ENCODE measurements around the gene MPZ.

DNA sequence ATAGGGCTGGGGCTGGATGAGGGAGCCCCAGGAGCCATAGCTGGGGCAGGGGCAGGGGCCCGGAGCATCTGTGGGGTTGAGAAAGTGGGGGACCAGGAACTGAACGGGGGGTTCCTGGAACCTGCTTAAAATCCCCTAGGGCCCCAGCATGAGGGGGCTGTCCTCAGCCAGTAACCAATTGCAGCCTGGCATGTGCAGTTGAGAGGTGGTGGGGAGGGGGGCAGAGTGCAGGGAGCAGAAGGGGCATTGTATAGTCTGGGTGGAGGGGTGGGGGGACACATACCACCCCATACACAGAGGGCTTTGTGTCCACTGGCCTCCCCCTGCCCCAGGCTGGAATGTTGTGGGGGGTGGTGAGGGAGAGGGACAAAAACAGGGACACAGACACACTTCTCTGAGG lies at the start of gene MPZ:
- TF ChIP-seq, protein P1, sequence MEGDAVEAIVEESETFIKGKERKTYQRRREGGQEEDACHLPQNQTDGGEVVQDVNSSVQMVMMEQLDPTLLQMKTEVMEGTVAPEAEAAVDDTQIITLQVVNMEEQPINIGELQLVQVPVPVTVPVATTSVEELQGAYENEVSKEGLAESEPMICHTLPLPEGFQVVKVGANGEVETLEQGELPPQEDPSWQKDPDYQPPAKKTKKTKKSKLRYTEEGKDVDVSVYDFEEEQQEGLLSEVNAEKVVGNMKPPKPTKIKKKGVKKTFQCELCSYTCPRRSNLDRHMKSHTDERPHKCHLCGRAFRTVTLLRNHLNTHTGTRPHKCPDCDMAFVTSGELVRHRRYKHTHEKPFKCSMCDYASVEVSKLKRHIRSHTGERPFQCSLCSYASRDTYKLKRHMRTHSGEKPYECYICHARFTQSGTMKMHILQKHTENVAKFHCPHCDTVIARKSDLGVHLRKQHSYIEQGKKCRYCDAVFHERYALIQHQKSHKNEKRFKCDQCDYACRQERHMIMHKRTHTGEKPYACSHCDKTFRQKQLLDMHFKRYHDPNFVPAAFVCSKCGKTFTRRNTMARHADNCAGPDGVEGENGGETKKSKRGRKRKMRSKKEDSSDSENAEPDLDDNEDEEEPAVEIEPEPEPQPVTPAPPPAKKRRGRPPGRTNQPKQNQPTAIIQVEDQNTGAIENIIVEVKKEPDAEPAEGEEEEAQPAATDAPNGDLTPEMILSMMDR (IDR thresholded peaks at IDR 0.05), result no peak
- no peak for TF ChIP-seq POLR2A (IDR thresholded peaks at IDR 0.05)

Measured in esophagus squamous epithelium (tissue), 4 donors.